ENCODE results near the gene NAA38. TPM values are rescaled to one million over a fixed set of nuclear protein-coding genes. Genes with fewer than 3 reads are reported as not detected.

Gene NAA38
- total RNA-seq, 1 donor from 2014 or later: 60.2 TPM

- H2AFZ ChIP-seq (ENCODE audit: low read depth, low read length): peak overlapping the region; percentile 37
- H3K4me3 ChIP-seq (ENCODE audit: insufficient read depth, low read depth, low read length): peak overlapping the region; percentile 85
- peaks cover 43% of the 10 kb centered on the region for H3K79me2 ChIP-seq (ENCODE audit: insufficient read depth, low read length)
- H3K9me3 ChIP-seq (ENCODE audit: insufficient read depth, low read depth, low read length): no peaks in the 10 kb centered on the region
- peaks cover 27% of the 10 kb centered on the region for H3K4me1 Mint-ChIP-seq (ENCODE audit: low read depth, unreplicated experiment)
- no peaks in the 10 kb centered on the region for H3K9me3 Mint-ChIP-seq (ENCODE audit: unreplicated experiment)
- TF ChIP-seq EZH2 (IDR thresholded peaks at IDR 0.05; ENCODE audit: insufficient read depth, low read length): no peak
- TF ChIP-seq, protein P1, sequence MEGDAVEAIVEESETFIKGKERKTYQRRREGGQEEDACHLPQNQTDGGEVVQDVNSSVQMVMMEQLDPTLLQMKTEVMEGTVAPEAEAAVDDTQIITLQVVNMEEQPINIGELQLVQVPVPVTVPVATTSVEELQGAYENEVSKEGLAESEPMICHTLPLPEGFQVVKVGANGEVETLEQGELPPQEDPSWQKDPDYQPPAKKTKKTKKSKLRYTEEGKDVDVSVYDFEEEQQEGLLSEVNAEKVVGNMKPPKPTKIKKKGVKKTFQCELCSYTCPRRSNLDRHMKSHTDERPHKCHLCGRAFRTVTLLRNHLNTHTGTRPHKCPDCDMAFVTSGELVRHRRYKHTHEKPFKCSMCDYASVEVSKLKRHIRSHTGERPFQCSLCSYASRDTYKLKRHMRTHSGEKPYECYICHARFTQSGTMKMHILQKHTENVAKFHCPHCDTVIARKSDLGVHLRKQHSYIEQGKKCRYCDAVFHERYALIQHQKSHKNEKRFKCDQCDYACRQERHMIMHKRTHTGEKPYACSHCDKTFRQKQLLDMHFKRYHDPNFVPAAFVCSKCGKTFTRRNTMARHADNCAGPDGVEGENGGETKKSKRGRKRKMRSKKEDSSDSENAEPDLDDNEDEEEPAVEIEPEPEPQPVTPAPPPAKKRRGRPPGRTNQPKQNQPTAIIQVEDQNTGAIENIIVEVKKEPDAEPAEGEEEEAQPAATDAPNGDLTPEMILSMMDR (IDR thresholded peaks at IDR 0.05; ENCODE audit: insufficient read depth, low read depth, low read length): no peak
- H3K36me3 Mint-ChIP-seq (ENCODE audit: low read depth, unreplicated experiment): peaks cover 2% of the 10 kb centered on the region
- peaks cover 41% of the 10 kb centered on the region for H4K20me1 ChIP-seq (ENCODE audit: insufficient read depth, low read length)
- H3K27ac Mint-ChIP-seq (ENCODE audit: unreplicated experiment): peak overlapping the region; percentile 100
- peaks cover under 1% of the 10 kb centered on the region for H3K36me3 ChIP-seq (ENCODE audit: insufficient read depth, low read length)
- peak overlapping the region; percentile 95 for H3K4me3 Mint-ChIP-seq (ENCODE audit: unreplicated experiment)
- FAIRE-seq: no peak
- DNase-seq (ENCODE audit: low read depth): peak; percentile 91
- peak overlapping the region; percentile 100 for H3K27ac ChIP-seq (ENCODE audit: low read depth, low read length)
- H3K27me3 Mint-ChIP-seq (ENCODE audit: low read depth, unreplicated experiment): no peaks in the 10 kb centered on the region
- peak overlapping the region; percentile 100 for H3K9ac ChIP-seq (ENCODE audit: low read length)
- H3K4me2 ChIP-seq (ENCODE audit: low read length): peak overlapping the region; percentile 99
- no peaks in the 10 kb centered on the region for H3K27me3 ChIP-seq (ENCODE audit: insufficient read depth, low read length)
- peaks cover 31% of the 10 kb centered on the region for H3K4me1 ChIP-seq (ENCODE audit: insufficient read depth, low read length)
These were observed 12.8 kb downstream of the NAA38 start for GRCh38 chr17:7844292-7845154.

- Histone ChIP-seq H3K4me1 (ENCODE audit: insufficient read depth, low read length) (peaks cover 39% of the 10 kb centered on the region), H3K79me2 (ENCODE audit: insufficient read depth, low read length) (peaks cover 51% of the 10 kb centered on the region), H4K20me1 (ENCODE audit: insufficient read depth, low read length) (peaks cover 43% of the 10 kb centered on the region), H3K4me2 (ENCODE audit: low read length) (peak overlapping the region; percentile 99), H3K36me3 (ENCODE audit: insufficient read depth, low read length) (no peaks in the 10 kb centered on the region), H3K4me3 (ENCODE audit: insufficient read depth, low read depth, low read length) (peak overlapping the region; percentile 85), H3K27me3 (ENCODE audit: insufficient read depth, low read length) (no peaks in the 10 kb centered on the region), H3K9ac (ENCODE audit: low read length) (peak overlapping the region; percentile 100), H3K27ac (ENCODE audit: low read depth, low read length) (peak overlapping the region; percentile 100), H3K9me3 (ENCODE audit: insufficient read depth, low read depth, low read length) (no peaks in the 10 kb centered on the region), H2AFZ (ENCODE audit: low read depth, low read length) (peak overlapping the region; percentile 37)
- H3K27ac Mint-ChIP-seq (ENCODE audit: unreplicated experiment): peak overlapping the region; percentile 100
- DNase-seq (ENCODE audit: low read depth) (peak; percentile 84), FAIRE-seq (no peak)
- H3K4me1 Mint-ChIP-seq (ENCODE audit: low read depth, unreplicated experiment): peaks cover 35% of the 10 kb centered on the region
- H3K27me3 Mint-ChIP-seq (ENCODE audit: low read depth, unreplicated experiment): no peaks in the 10 kb centered on the region
- peak overlapping the region; percentile 95 for H3K4me3 Mint-ChIP-seq (ENCODE audit: unreplicated experiment)
- H3K9me3 Mint-ChIP-seq (ENCODE audit: unreplicated experiment): no peaks in the 10 kb centered on the region
- TF ChIP-seq, protein P1 (IDR thresholded peaks at IDR 0.05; ENCODE audit: insufficient read depth, low read depth, low read length): no peak
- TF ChIP-seq EZH2 (IDR thresholded peaks at IDR 0.05; ENCODE audit: insufficient read depth, low read length): no peak
- H3K36me3 Mint-ChIP-seq (ENCODE audit: low read depth, unreplicated experiment): peaks cover 2% of the 10 kb centered on the region
These were observed 13.6 kb downstream of the NAA38 start for GRCh38 chr17:7843536-7844291.

Data from astrocyte (in vitro differentiated cells and primary cell).